IMR-90 (cell line): Measurements from ENCODE around the gene ZNF532.
A peak's percentile ranks its signal among the peaks of the same experiment; 100 is the strongest.

ENCODE experiments used
- BHLHE40 ChIP-seq: fragments of 150-350 bp; IDR thresholded peaks from 2 replicates; pipeline ENCODE4 v1.6.1; 2016; ENCODE audit warnings: mild to moderate bottlenecking, low read depth, low read length
- CEBPB ChIP-seq: IDR thresholded peaks from 2 replicates; pipeline ENCODE4 v1.6.1; 2012; ENCODE audit warnings: low read depth, low read length, improper control_type of control experiment
- CHD1 ChIP-seq: IDR thresholded peaks from 2 replicates; pipeline ENCODE4 v1.6.1; 2012; ENCODE audit warnings: low read depth, low read length, improper control_type of control experiment
- ELK1 ChIP-seq: fragments of 150-350 bp; IDR thresholded peaks from 2 replicates; pipeline ENCODE4 v1.6.1; 2016; ENCODE audit warnings: low read depth, mild to moderate bottlenecking, low read length, moderate library complexity, borderline replicate concordance
- FOS ChIP-seq: fragments of 150-350 bp; IDR thresholded peaks from 2 replicates; pipeline ENCODE4 v1.6.1; 2016; ENCODE audit warnings: low read depth, low read length
- MAFK ChIP-seq: IDR thresholded peaks from 2 replicates; pipeline ENCODE4 v1.6.1; 2012; ENCODE audit warnings: low read depth, low read length, improper control_type of control experiment
- MAZ ChIP-seq: IDR thresholded peaks from 2 replicates; pipeline ENCODE4 v1.6.1; 2012; ENCODE audit warnings: low read depth, mild to moderate bottlenecking, low read length, improper control_type of control experiment, moderate library complexity, borderline replicate concordance
- MXI1 ChIP-seq: IDR thresholded peaks from 2 replicates; pipeline ENCODE4 v1.6.1; 2012; ENCODE audit warnings: low read depth, mild to moderate bottlenecking, low read length, moderate library complexity, borderline replicate concordance
- POLR2A ChIP-seq: IDR thresholded peaks from 2 replicates; pipeline ENCODE4 v1.6.1; 2012; ENCODE audit warnings: mild to moderate bottlenecking, low read depth, low read length
- RAD21 ChIP-seq: IDR thresholded peaks from 2 replicates; pipeline ENCODE4 v1.6.1; 2012; ENCODE audit warnings: low read length, improper control_type of control experiment
- RCOR1 ChIP-seq: IDR thresholded peaks from 2 replicates; pipeline ENCODE4 v1.6.1; 2012; ENCODE audit warnings: mild to moderate bottlenecking, low read length, improper control_type of control experiment; ENCODE audit not compliant: insufficient replicate concordance
- SMC3 ChIP-seq: fragments of 150-350 bp; IDR thresholded peaks from 2 replicates; pipeline ENCODE4 v1.6.1; 2016; ENCODE audit warnings: low read depth, mild to moderate bottlenecking, antibody characterized with exemption, low read length, moderate library complexity
- TF ChIP-seq, protein P1 (sequence below): conservative IDR thresholded peaks from 2 replicates; pipeline ENCODE4 v1.5.1; 2012; ENCODE audit warnings: mild to moderate bottlenecking, low read depth, low read length, improper control_type of control experiment
- TF ChIP-seq, protein P2 (sequence below): fragments of 150-350 bp; IDR thresholded peaks from 2 replicates; pipeline ENCODE4 v1.6.1; 2017; ENCODE audit warnings: mild to moderate bottlenecking, antibody characterized with exemption, low read length, low read depth

GRCh38 chr18:58966704-58967103, 102.0 kb downstream of the ZNF532 start:
- TF ChIP-seq, protein P1, sequence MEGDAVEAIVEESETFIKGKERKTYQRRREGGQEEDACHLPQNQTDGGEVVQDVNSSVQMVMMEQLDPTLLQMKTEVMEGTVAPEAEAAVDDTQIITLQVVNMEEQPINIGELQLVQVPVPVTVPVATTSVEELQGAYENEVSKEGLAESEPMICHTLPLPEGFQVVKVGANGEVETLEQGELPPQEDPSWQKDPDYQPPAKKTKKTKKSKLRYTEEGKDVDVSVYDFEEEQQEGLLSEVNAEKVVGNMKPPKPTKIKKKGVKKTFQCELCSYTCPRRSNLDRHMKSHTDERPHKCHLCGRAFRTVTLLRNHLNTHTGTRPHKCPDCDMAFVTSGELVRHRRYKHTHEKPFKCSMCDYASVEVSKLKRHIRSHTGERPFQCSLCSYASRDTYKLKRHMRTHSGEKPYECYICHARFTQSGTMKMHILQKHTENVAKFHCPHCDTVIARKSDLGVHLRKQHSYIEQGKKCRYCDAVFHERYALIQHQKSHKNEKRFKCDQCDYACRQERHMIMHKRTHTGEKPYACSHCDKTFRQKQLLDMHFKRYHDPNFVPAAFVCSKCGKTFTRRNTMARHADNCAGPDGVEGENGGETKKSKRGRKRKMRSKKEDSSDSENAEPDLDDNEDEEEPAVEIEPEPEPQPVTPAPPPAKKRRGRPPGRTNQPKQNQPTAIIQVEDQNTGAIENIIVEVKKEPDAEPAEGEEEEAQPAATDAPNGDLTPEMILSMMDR: no peak
- TF ChIP-seq MAFK: no peak
- TF ChIP-seq POLR2A: no peak
- TF ChIP-seq MXI1: no peak
- no peak for TF ChIP-seq RAD21
- TF ChIP-seq MAZ: no peak
- peak; percentile 55 for TF ChIP-seq BHLHE40
- TF ChIP-seq, protein P2, sequence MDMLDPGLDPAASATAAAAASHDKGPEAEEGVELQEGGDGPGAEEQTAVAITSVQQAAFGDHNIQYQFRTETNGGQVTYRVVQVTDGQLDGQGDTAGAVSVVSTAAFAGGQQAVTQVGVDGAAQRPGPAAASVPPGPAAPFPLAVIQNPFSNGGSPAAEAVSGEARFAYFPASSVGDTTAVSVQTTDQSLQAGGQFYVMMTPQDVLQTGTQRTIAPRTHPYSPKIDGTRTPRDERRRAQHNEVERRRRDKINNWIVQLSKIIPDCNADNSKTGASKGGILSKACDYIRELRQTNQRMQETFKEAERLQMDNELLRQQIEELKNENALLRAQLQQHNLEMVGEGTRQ: no peak
- TF ChIP-seq SMC3: no peak
- no peak for TF ChIP-seq FOS
- TF ChIP-seq RCOR1: no peak
- TF ChIP-seq ELK1: no peak
- no peak for TF ChIP-seq CHD1
- no peak for TF ChIP-seq CEBPB
